Fibroblast of lung (primary cell): ENCODE data around the gene TRAF5. TPM values are rescaled to one million over a fixed set of nuclear protein-coding genes. Genes with fewer than 3 reads are reported as not detected.

ENCODE experiments used
- DNase-seq, 2 donors: peaks; one replicate each; pipeline versions ENCODE4 v3.0.0 to v3.0.0-alpha.2; 2010; ENCODE audit warnings: low read depth in 2 of 2
- H2AFZ ChIP-seq: 2 replicates; pipeline ENCODE4 v1.5.1; 2012; ENCODE audit warnings: low read length, control low read depth, inconsistent platforms
- H3K27ac ChIP-seq: 2 replicates; pipeline ENCODE4 v1.5.1; 2011; ENCODE audit warnings: low read length, control low read depth; ENCODE audit not compliant: insufficient read depth
- H3K27me3 ChIP-seq: 2 replicates; pipeline ENCODE4 v1.5.1; 2011; ENCODE audit warnings: mild to moderate bottlenecking, low read length; ENCODE audit not compliant: control insufficient read depth, insufficient read depth
- H3K36me3 ChIP-seq: 2 replicates; pipeline ENCODE4 v1.5.1; 2011; ENCODE audit warnings: low read length; ENCODE audit not compliant: control insufficient read depth, insufficient read depth
- H3K4me1 ChIP-seq: 2 replicates; pipeline ENCODE4 v1.5.1; 2011; ENCODE audit warnings: low read length; ENCODE audit not compliant: control insufficient read depth, insufficient read depth; ENCODE audit errors: extremely low read depth
- H3K4me2 ChIP-seq: 2 replicates; pipeline ENCODE4 v1.5.1; 2011; ENCODE audit warnings: low read length, control low read depth; ENCODE audit not compliant: insufficient read depth; ENCODE audit errors: extremely low read depth
- H3K4me3 ChIP-seq, 4 experiments: fragments of 200-600 bp in 1 of 4; sonication (generic) in 1 of 4; replicated peaks in 1 of 4; 2 replicates each; pipeline ENCODE4 v1.5.1; 2011 to 2016; ENCODE audit warnings: low read length in 4 of 4, low read depth in 3 of 4, mild to moderate bottlenecking in 3 of 4, control low read depth in 2 of 4, inconsistent platforms in 1 of 4, mixed read lengths in 1 of 4; ENCODE audit not compliant: insufficient read depth in 1 of 4; ENCODE audit errors: control extremely low read depth in 1 of 4
- H3K79me2 ChIP-seq: 2 replicates; pipeline ENCODE4 v1.5.1; 2012; ENCODE audit warnings: mild to moderate bottlenecking, low read length, inconsistent platforms; ENCODE audit not compliant: control insufficient read depth, insufficient read depth
- H3K9ac ChIP-seq: 2 replicates; pipeline ENCODE4 v1.5.1; 2011; ENCODE audit warnings: mild to moderate bottlenecking, low read length, control low read depth; ENCODE audit not compliant: insufficient read depth
- H3K9me3 ChIP-seq: 2 replicates; pipeline ENCODE4 v1.5.1; 2012; ENCODE audit warnings: low read depth, low read length; ENCODE audit not compliant: control insufficient read depth, insufficient read depth
- H4K20me1 ChIP-seq: 2 replicates; pipeline ENCODE4 v1.5.1; 2011; ENCODE audit warnings: low read length; ENCODE audit not compliant: control insufficient read depth, insufficient read depth; ENCODE audit errors: extremely low read depth
- EZH2 ChIP-seq: IDR thresholded peaks from 2 replicates; pipeline ENCODE4 v1.5.1; 2012; ENCODE audit warnings: low read length, control low read depth, mild to moderate bottlenecking; ENCODE audit errors: missing control alignments
- polyA plus RNA-seq, 2 donors: library from polyadenylated mRNA; depleted of rRNA in 1 of 2; stranded (reverse) in 1 of 2; unstranded in 1 of 2; fragments of >200 nt; gene quantifications; 2 replicates each; pipeline ENCODE4 v1.2.1, GENCODE V29; 2011 to 2012; ENCODE audit warnings: missing spikeins in 1 of 2
- total RNA-seq: library from RNA; depleted of rRNA; stranded (reverse); fragments of >200 nt; gene quantifications from 2 replicates; pipeline ENCODE4 v1.2.1, GENCODE V29; 2014
- TF ChIP-seq, protein P1 (sequence below), 2 donors: IDR thresholded peaks in 1 of 2; conservative IDR thresholded peaks in 1 of 2; 1 replicate in 1 of 2; 2 replicates in 1 of 2; pipeline ENCODE4 v1.5.1; 2011 to 2012; ENCODE audit warnings: low read length in 2 of 2, control low read depth in 1 of 2, inconsistent platforms in 1 of 2, low read depth in 1 of 2, mild to moderate bottlenecking in 1 of 2

TRAF5 gene
- total and polyA plus RNA-seq, 2 donors (not counting 1 experiment from before 2014, with no cell fraction given): 13.5 to 20.9 TPM

DNA sequence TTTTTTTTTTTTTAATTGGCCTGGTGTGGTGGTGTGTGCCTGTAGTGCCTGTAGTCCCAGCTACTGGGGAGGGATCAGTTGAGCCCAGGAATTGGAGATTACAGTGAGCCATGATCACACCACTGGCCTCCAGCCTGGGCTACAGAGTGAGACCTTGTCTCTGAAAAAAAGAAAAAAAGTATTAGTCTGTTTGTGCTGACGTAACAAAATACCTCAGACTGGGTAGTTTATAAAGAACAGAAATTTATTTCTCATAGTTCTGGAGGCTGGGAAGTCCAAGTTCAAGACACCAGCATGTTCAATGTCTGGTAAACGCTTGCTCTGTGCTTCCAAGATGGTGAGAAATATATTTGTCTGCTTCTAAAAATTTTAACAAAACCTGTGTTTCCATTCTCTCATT lies 25.8 kb downstream of the TRAF5 start:
- no peaks in the 10 kb centered on the region for H3K79me2 ChIP-seq
- TF ChIP-seq, protein P1, sequence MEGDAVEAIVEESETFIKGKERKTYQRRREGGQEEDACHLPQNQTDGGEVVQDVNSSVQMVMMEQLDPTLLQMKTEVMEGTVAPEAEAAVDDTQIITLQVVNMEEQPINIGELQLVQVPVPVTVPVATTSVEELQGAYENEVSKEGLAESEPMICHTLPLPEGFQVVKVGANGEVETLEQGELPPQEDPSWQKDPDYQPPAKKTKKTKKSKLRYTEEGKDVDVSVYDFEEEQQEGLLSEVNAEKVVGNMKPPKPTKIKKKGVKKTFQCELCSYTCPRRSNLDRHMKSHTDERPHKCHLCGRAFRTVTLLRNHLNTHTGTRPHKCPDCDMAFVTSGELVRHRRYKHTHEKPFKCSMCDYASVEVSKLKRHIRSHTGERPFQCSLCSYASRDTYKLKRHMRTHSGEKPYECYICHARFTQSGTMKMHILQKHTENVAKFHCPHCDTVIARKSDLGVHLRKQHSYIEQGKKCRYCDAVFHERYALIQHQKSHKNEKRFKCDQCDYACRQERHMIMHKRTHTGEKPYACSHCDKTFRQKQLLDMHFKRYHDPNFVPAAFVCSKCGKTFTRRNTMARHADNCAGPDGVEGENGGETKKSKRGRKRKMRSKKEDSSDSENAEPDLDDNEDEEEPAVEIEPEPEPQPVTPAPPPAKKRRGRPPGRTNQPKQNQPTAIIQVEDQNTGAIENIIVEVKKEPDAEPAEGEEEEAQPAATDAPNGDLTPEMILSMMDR (conservative IDR thresholded peaks at IDR 0.05 in 1 of 2, IDR thresholded peaks at IDR 0.05 in 1 of 2; ENCODE audit: low read depth in 1 of 2, low read length in 2 of 2): no peak
- TF ChIP-seq EZH2: no peak
- no peak overlapping the region for H3K27ac ChIP-seq
- DNase-seq: no peak
- H3K36me3 ChIP-seq: no peaks in the 10 kb centered on the region
- H3K4me1 ChIP-seq: no peaks in the 10 kb centered on the region
- H2AFZ ChIP-seq: no peak overlapping the region
- H3K27me3 ChIP-seq: no peaks in the 10 kb centered on the region
- H3K4me2 ChIP-seq: no peak overlapping the region
- no peaks in the 10 kb centered on the region for H3K9me3 ChIP-seq
- H3K4me3 ChIP-seq: no peak overlapping the region
- no peak overlapping the region for H3K9ac ChIP-seq
- no peaks in the 10 kb centered on the region for H4K20me1 ChIP-seq

DNA sequence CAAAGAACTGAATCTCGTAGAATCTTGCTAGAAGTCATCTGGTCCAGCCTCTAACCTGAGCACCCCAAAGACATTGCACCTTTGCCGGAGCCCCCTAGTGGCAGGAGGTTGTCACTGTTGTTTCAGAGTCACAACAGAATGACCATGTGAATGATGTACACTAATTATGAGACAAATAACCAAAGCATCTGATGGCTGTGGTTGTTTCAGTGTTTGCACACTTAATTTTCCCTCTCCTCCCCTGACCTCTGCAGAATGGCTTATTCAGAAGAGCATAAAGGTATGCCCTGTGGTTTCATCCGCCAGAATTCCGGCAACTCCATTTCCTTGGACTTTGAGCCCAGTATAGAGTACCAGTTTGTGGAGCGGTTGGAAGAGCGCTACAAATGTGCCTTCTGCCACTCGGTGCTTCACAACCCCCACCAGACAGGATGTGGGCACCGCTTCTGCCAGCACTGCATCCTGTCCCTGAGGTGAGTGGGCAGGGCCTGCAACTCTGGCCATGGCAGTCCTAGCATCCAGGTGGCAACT lies 26.4 kb downstream of the TRAF5 start:
- H3K27ac ChIP-seq: no peak overlapping the region
- TF ChIP-seq, protein P1 (conservative IDR thresholded peaks at IDR 0.05 in 1 of 2, IDR thresholded peaks at IDR 0.05 in 1 of 2; ENCODE audit: low read depth in 1 of 2, low read length in 2 of 2): peak; percentile 49 to 70
- TF ChIP-seq EZH2: no peak
- H3K4me1 ChIP-seq: no peaks in the 10 kb centered on the region
- no peak overlapping the region for H3K4me2 ChIP-seq
- H3K36me3 ChIP-seq: no peaks in the 10 kb centered on the region
- DNase-seq: no peak
- H3K79me2 ChIP-seq: no peaks in the 10 kb centered on the region
- no peak overlapping the region for H3K9ac ChIP-seq
- H3K9me3 ChIP-seq: no peaks in the 10 kb centered on the region
- H4K20me1 ChIP-seq: no peaks in the 10 kb centered on the region
- H3K27me3 ChIP-seq: no peaks in the 10 kb centered on the region
- no peak overlapping the region for H2AFZ ChIP-seq
- H3K4me3 ChIP-seq: no peak overlapping the region

DNA sequence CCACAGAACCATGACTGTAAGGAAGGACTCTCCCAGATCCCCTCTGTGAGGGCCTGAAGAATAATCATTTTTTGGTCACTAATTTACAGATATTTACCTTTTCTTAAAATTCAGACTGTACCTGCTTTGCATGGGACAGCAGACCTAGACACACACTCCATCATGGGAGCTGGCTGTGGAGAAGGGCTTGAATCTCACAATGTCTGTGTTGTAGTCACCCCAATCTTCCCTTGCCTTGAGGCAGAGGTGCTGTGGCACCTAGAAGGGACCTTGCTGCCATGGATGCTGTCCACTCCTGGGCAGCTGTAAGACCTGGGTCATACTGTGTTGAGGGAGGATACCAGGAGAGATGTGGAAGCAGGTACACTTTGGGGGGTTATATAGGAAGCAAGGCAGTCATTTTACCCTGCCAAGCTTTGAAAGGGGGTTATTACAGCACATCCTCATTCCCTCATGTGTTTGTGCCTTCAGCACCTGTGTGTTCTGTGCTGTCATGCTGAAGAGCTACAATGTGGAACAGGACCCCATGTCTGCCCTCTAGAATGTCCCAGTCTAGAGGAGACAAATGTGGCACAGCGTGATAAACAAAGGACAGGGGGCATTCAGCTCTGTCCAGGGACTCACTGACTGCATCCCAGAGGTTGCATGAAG lies 27.1 kb downstream of the TRAF5 start:
- DNase-seq: no peak
- no peak overlapping the region for H2AFZ ChIP-seq
- H3K4me1 ChIP-seq: no peaks in the 10 kb centered on the region
- H4K20me1 ChIP-seq: no peaks in the 10 kb centered on the region
- no peak overlapping the region for H3K27ac ChIP-seq
- H3K4me3 ChIP-seq: no peak overlapping the region
- no peak overlapping the region for H3K9ac ChIP-seq
- H3K9me3 ChIP-seq: no peaks in the 10 kb centered on the region
- no peak overlapping the region for H3K4me2 ChIP-seq
- H3K36me3 ChIP-seq: no peaks in the 10 kb centered on the region
- no peak for TF ChIP-seq EZH2
- no peaks in the 10 kb centered on the region for H3K79me2 ChIP-seq
- H3K27me3 ChIP-seq: no peaks in the 10 kb centered on the region
